ACHN (cell line): Measurements from ENCODE around the gene ZKSCAN1.

Experiments
- DNase-seq: peaks from one replicate; pipeline ENCODE4 v3.0.0-alpha.2; 2015
- in situ Hi-C: cut with HindIII; loops from 2 replicates; pipeline ENCODE4 v1.10.0; 2017; ENCODE audit warnings: low sequenced_read_pairs, low pct_ligation_motif_present, low pct_unique_long_range_greater_than_20kb

Gene ZKSCAN1

DNA sequence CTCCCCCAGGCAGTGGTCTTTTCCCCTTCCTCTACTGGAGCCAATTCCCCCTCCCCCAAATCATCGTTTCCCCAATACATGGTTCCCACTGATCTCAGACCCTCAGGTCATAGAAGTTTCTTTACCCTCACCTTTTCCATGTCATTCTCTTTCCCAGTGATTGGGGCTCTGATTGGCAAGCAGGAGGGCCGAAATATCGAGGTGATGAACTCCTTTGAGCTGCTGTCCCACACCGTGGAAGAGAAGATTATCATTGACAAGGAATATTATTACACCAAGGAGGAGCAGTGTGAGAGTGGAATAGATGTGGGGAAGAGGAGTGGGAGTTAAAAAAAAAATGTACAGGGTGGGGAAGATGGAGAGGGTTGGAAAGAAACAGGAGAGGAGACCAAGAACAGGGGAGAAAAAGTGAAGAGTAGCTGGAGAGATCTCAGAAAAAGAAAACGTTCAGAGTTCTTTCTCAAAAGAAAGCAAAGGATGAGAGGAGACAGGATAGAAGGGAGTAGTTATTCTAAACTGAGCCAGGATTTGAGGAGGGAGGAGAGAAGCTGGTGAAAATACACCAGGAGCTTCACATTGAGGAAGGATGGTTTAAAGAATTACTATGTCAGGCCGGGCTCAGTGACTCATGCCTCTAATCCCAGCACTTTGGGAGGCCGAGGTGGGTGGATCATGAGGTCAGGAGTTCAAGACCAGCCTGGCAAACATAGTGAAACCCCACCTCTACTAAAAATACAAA lies 74.2 kb downstream of the ZKSCAN1 start:
- peak; percentile 44 for DNase-seq
- in situ Hi-C loops, result no loop called here

DNA sequence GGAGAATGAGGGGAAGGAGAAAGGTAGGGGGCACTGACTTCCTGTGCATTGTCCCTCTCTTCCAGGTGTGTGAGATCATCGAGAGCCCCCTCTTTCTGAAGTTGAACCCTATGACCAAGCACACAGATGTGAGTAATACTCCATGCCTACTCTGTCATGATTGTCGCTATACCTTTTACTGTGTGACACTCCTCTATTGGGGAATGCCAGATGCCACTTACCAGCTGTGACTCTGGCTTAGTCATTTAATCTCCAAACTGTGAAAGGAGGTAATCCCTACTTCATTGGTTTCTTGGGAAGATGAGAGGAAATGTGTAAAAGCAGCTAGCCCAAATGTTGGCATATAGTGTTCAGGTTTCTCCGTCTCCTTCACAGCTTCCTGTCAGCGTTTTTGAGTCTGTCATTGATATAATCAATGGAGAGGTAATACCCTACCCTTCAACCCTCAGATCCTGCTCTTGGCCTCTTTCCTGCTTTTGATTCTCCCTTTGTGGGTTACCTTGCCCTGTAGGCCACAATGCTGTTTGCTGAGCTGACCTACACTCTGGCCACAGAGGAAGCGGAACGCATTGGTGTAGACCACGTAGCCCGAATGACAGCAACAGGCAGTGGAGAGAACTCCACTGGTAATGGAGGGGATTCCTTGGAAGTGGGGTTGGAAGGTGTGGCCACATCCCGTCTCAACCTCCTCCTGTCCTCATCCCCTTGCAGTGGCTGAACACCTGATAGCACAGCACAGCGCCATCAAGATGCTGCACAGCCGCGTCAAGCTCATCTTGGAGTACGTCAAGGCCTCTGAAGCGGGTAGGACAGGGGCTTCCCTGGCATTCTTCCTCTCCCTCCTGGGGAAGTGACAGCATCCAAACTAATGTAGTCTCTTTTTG lies 75.4 kb downstream of the ZKSCAN1 start:
- no peak for DNase-seq
- in situ Hi-C loops, result no loop called here
